ENCODE data around the gene MAT2A. TPM values are rescaled to one million over a fixed set of nuclear protein-coding genes. Genes with fewer than 3 reads are reported as not detected.

The MAT2A gene
- total and polyA plus RNA-seq, 10 donors, result 41.3 to 195 (median 133) TPM

DNA sequence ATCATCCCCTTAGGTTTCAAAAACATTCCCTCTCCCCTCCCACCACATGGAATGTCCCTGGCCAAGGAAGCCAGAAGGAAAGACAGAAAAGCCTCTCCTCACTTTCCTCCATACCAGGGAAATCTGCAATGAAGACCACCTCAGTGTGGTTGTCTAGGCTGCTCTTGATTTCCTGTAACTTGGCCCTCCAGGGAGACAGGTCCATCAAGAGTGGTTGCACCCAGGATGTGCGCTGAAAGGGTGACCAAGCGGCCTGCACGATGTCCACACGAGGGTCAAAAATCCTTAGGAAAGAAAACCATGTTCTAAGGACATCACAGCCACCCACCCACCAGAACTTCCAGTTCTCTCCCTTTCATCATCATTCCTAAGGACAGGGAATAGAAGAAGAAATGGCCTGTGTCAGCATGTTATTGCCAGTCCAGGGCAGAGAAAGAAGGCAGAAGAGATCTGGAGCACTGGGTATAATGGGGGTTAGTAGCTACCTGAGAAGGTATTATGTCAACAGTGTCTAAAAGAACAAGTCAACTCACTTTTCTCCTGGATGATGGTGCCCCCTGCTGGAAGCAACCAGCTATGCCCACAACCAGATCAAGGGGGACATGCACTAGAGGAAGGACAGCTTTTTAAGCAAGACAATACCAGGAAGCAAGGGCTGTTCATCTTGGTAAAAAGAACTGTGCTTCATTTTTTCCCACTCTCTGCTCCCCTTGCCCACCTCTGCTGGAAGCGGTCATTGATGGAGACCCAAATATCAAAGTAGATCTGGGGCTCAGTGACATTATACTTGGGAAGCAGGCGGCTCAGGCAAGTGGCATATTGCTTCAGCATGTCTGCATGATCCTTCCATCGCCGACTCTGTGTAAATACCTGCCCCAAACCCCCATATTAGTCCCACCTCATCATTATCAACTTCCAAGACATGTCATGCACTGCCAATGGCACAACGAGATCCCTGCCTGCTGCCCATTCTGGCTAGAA lies 13.0 kb downstream of the MAT2A start:
- intact Hi-C loops (cut with DNase I; ENCODE audit: low total_unique reads), result loop anchor here (2.0 kb wide), 1 partner anchor 131 kb away; no protein-coding TSS in a partner anchor
- DNase-seq, result peak; percentile 91
- 72 to 83% (median 75%) methylated on average over 9 of the region's 9 CpGs for WGBS, 5 donors
- Histone ChIP-seq H3K27ac (peak overlapping the region in 4 of 8 donors; percentile 37 to 71 (median 70)), H3K9me3 (no peaks in the 10 kb centered on the region), H3K36me3 (peaks cover 0 to 100% (median 60%) of the 10 kb centered on the region in 6 donors), H3K27me3 (replicated peaks in 1 of 7) (no peaks in the 10 kb centered on the region), H3K4me1 (peaks cover 2 to 30% (median 16%) of the 10 kb centered on the region in 6 donors), H3K4me3 (no peak overlapping the region)
- peak in 1 of 3 donors; percentile 67 for TF ChIP-seq POLR2AphosphoS5 (IDR thresholded peaks at IDR 0.05)
- TF ChIP-seq, protein P1, sequence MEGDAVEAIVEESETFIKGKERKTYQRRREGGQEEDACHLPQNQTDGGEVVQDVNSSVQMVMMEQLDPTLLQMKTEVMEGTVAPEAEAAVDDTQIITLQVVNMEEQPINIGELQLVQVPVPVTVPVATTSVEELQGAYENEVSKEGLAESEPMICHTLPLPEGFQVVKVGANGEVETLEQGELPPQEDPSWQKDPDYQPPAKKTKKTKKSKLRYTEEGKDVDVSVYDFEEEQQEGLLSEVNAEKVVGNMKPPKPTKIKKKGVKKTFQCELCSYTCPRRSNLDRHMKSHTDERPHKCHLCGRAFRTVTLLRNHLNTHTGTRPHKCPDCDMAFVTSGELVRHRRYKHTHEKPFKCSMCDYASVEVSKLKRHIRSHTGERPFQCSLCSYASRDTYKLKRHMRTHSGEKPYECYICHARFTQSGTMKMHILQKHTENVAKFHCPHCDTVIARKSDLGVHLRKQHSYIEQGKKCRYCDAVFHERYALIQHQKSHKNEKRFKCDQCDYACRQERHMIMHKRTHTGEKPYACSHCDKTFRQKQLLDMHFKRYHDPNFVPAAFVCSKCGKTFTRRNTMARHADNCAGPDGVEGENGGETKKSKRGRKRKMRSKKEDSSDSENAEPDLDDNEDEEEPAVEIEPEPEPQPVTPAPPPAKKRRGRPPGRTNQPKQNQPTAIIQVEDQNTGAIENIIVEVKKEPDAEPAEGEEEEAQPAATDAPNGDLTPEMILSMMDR (IDR thresholded peaks at IDR 0.05 in 8 of 11, conservative IDR thresholded peaks at IDR 0.05 in 3 of 11), result peak; percentile 94 to 98 (median 97)
- no peak for TF ChIP-seq POLR2A (IDR thresholded peaks at IDR 0.05)

DNA sequence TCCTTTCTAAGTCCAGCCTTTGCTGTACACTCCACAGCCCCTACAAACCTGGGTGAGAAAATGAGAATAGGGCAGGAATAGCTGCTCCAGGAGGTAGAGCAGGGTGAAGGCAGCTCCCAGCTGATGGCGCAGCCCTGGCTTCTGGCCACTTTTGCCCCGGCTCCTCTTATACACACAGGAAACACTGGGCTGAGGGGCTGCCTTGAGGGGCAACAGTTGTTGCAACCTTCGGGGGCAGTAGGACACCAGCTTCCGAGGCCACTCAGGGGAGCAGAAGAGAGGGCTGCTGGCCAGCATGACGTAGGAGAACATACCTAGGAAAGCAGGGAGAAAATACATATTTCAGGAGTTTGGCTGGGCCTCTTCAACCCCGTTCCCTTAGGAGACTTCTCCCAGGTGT lies 14.2 kb downstream of the MAT2A start:
- no peaks in the 10 kb centered on the region for H3K9me3 ChIP-seq
- H3K27me3 ChIP-seq (replicated peaks in 1 of 7), result no peaks in the 10 kb centered on the region
- DNase-seq, result no peak
- no peak overlapping the region for H3K27ac ChIP-seq
- H3K4me3 ChIP-seq, result no peak overlapping the region
- H3K4me1 ChIP-seq, result peaks cover 2 to 30% (median 16%) of the 10 kb centered on the region in 6 donors
- H3K36me3 ChIP-seq, result peaks cover 0 to 99% (median 58%) of the 10 kb centered on the region in 6 donors
- WGBS, 5 donors, result 81 to 87% (median 85%) methylated on average over 6 of the region's 6 CpGs
- TF ChIP-seq POLR2AphosphoS5 (IDR thresholded peaks at IDR 0.05), result no peak
- no peak for TF ChIP-seq POLR2A (IDR thresholded peaks at IDR 0.05)
- TF ChIP-seq, protein P1 (IDR thresholded peaks at IDR 0.05 in 8 of 11, conservative IDR thresholded peaks at IDR 0.05 in 3 of 11), result no peak
- intact Hi-C loops (cut with DNase I; ENCODE audit: low total_unique reads), result no loop called here

DNA sequence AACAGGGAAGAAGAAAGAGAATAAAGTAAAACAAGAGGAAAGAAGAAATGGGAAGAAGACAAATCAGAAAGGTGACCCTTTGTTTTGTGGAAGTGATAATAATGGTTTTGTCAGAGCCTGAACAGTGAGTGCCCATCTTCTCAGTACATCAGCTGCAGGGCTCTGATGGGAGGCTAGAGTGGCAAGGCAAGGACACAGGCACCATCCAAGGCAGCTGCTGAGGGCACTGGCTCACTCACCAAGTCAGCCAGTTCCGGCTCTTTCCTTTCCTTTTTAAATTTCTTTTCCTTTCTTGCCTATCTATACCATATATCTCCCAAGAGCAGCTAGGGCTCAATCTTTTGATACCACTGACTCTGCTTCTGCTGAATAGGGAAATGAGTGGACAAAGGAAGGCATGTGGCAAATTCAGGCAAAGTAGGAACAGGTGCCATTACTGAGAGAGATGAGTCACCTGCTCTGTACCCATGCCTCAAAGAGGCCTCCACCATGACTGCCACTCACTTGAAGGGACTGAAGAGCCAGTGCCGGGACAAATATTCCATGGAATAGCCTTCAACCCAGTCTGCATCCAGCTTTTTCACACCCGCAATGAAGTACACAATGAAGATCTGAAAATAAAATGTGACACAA lies 16.1 kb downstream of the MAT2A start:
- Histone ChIP-seq H3K9me3 (no peaks in the 10 kb centered on the region), H3K27me3 (replicated peaks in 1 of 7) (no peaks in the 10 kb centered on the region), H3K4me3 (no peak overlapping the region), H3K36me3 (peaks cover 0 to 92% (median 56%) of the 10 kb centered on the region in 6 donors), H3K27ac (no peak overlapping the region), H3K4me1 (peaks cover 2 to 43% (median 21%) of the 10 kb centered on the region in 6 donors)
- WGBS, 5 donors, result 96 to 98% (median 97%) methylated on average over 3 of the region's 3 CpGs
- TF ChIP-seq POLR2AphosphoS5 (IDR thresholded peaks at IDR 0.05) (no peak), POLR2A (IDR thresholded peaks at IDR 0.05) (no peak)
- TF ChIP-seq, protein P1 (IDR thresholded peaks at IDR 0.05 in 8 of 11, conservative IDR thresholded peaks at IDR 0.05 in 3 of 11), result no peak
- intact Hi-C loops (cut with DNase I; ENCODE audit: low total_unique reads), result no loop called here
- DNase-seq, result no peak
